ENCODE results near the gene HEXIM2.

DNA sequence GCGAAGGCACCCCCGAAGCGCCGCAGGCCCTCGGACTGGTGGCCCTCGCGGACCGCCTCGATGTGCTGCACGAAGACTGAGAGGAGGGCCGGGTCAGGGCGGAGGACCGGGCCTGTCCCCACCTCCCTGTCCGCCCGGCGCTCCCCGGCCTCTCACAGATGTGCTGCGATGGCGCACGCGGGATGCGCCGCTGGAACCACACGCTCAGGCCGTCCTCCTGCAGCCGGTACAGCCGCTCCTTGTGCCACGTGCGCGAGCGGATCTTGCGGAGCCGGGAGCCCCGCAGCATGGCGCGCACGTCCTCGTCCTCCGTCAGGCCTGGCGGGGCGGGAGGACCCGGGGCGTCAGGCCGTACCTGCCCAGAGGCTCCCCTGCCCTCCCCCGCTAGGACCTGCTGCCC, 40.6 kb upstream of the HEXIM2 start:
- TF ChIP-seq TAF1 (IDR thresholded peaks at IDR 0.05; ENCODE audit: borderline replicate concordance, low read depth, low read length) (no peak), SIN3A (IDR thresholded peaks at IDR 0.05; ENCODE audit: borderline replicate concordance, low read depth, low read length) (no peak), RCOR1 (IDR thresholded peaks at IDR 0.05; ENCODE audit: low read length) (no peak), POLR2AphosphoS5 (IDR thresholded peaks at IDR 0.05; ENCODE audit: low read depth, low read length) (no peak), NRF1 (IDR thresholded peaks at IDR 0.05; ENCODE audit: low read depth, low read length) (no peak), TCF12 (IDR thresholded peaks at IDR 0.05) (no peak), EZH2phosphoT487 (IDR thresholded peaks at IDR 0.05; ENCODE audit: borderline replicate concordance, low read depth) (no peak), FOXM1 (IDR thresholded peaks at IDR 0.05; ENCODE audit: low read depth) (no peak)
- TF ChIP-seq, protein P1, sequence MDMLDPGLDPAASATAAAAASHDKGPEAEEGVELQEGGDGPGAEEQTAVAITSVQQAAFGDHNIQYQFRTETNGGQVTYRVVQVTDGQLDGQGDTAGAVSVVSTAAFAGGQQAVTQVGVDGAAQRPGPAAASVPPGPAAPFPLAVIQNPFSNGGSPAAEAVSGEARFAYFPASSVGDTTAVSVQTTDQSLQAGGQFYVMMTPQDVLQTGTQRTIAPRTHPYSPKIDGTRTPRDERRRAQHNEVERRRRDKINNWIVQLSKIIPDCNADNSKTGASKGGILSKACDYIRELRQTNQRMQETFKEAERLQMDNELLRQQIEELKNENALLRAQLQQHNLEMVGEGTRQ (IDR thresholded peaks at IDR 0.05; ENCODE audit: borderline replicate concordance, low read depth, low read length) = no peak
- TF ChIP-seq, protein P2, sequence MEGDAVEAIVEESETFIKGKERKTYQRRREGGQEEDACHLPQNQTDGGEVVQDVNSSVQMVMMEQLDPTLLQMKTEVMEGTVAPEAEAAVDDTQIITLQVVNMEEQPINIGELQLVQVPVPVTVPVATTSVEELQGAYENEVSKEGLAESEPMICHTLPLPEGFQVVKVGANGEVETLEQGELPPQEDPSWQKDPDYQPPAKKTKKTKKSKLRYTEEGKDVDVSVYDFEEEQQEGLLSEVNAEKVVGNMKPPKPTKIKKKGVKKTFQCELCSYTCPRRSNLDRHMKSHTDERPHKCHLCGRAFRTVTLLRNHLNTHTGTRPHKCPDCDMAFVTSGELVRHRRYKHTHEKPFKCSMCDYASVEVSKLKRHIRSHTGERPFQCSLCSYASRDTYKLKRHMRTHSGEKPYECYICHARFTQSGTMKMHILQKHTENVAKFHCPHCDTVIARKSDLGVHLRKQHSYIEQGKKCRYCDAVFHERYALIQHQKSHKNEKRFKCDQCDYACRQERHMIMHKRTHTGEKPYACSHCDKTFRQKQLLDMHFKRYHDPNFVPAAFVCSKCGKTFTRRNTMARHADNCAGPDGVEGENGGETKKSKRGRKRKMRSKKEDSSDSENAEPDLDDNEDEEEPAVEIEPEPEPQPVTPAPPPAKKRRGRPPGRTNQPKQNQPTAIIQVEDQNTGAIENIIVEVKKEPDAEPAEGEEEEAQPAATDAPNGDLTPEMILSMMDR (IDR thresholded peaks at IDR 0.05) = no peak
- TF ChIP-seq, protein P3, sequence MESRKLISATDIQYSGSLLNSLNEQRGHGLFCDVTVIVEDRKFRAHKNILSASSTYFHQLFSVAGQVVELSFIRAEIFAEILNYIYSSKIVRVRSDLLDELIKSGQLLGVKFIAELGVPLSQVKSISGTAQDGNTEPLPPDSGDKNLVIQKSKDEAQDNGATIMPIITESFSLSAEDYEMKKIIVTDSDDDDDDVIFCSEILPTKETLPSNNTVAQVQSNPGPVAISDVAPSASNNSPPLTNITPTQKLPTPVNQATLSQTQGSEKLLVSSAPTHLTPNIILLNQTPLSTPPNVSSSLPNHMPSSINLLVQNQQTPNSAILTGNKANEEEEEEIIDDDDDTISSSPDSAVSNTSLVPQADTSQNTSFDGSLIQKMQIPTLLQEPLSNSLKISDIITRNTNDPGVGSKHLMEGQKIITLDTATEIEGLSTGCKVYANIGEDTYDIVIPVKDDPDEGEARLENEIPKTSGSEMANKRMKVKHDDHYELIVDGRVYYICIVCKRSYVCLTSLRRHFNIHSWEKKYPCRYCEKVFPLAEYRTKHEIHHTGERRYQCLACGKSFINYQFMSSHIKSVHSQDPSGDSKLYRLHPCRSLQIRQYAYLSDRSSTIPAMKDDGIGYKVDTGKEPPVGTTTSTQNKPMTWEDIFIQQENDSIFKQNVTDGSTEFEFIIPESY (IDR thresholded peaks at IDR 0.05; ENCODE audit: borderline replicate concordance, low read depth) = no peak
- TF ChIP-seq, protein P4, sequence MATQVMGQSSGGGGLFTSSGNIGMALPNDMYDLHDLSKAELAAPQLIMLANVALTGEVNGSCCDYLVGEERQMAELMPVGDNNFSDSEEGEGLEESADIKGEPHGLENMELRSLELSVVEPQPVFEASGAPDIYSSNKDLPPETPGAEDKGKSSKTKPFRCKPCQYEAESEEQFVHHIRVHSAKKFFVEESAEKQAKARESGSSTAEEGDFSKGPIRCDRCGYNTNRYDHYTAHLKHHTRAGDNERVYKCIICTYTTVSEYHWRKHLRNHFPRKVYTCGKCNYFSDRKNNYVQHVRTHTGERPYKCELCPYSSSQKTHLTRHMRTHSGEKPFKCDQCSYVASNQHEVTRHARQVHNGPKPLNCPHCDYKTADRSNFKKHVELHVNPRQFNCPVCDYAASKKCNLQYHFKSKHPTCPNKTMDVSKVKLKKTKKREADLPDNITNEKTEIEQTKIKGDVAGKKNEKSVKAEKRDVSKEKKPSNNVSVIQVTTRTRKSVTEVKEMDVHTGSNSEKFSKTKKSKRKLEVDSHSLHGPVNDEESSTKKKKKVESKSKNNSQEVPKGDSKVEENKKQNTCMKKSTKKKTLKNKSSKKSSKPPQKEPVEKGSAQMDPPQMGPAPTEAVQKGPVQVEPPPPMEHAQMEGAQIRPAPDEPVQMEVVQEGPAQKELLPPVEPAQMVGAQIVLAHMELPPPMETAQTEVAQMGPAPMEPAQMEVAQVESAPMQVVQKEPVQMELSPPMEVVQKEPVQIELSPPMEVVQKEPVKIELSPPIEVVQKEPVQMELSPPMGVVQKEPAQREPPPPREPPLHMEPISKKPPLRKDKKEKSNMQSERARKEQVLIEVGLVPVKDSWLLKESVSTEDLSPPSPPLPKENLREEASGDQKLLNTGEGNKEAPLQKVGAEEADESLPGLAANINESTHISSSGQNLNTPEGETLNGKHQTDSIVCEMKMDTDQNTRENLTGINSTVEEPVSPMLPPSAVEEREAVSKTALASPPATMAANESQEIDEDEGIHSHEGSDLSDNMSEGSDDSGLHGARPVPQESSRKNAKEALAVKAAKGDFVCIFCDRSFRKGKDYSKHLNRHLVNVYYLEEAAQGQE (IDR thresholded peaks at IDR 0.05; ENCODE audit: low read depth, low read length) = no peak
- TF ChIP-seq, protein P5, sequence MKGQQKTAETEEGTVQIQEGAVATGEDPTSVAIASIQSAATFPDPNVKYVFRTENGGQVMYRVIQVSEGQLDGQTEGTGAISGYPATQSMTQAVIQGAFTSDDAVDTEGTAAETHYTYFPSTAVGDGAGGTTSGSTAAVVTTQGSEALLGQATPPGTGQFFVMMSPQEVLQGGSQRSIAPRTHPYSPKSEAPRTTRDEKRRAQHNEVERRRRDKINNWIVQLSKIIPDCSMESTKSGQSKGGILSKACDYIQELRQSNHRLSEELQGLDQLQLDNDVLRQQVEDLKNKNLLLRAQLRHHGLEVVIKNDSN (IDR thresholded peaks at IDR 0.05; ENCODE audit: borderline replicate concordance, low read depth) = no peak
